ENCODE results near the gene BYSL. TPM values are rescaled to one million over a fixed set of nuclear protein-coding genes. Genes with fewer than 3 reads are reported as not detected.

BYSL gene
- total RNA-seq, 4 donors from 2014 or later = 2.8 to 6.1 (median 4.2) TPM

DNA sequence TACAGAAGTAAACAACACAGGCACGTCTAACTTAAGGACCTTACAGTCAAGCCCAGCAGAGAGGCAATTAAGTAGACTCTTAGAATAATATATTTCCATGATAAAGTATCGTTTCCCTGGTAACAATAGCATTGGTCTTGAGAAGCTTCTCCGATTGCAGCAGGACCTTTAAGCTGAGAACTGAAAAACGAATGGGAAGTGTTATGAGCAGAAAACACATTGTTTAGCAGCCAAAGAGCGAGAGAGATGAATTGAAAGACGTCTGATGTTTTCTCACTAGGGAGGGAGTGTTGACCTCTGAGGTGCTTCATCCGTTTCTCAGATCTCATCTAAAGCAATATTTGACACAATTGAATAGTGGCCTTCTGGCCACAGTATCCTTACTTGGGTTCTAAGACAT, 855 bp downstream of the BYSL start:
- peaks cover under 1 to 1% of the 10 kb centered on the region in 2 donors for H3K36me3 ChIP-seq
- no peaks in the 10 kb centered on the region for H3K27me3 ChIP-seq
- WGBS, 2 donors = 7 to 10% methylated on average over 7 of the region's 7 CpGs
- intact Hi-C loops (cut with DNase I) = loop anchor here (5.0 kb wide), 3 partner anchors 120 to 295 kb away; partner anchors contain the start of genes MRPS10 and TOMM6
- H3K4me3 ChIP-seq (replicated peaks in 1 of 3) = peak overlapping the region in 2 of 3 donors; percentile 70 to 85
- no peak for DNase-seq
- TF ChIP-seq, protein P1, sequence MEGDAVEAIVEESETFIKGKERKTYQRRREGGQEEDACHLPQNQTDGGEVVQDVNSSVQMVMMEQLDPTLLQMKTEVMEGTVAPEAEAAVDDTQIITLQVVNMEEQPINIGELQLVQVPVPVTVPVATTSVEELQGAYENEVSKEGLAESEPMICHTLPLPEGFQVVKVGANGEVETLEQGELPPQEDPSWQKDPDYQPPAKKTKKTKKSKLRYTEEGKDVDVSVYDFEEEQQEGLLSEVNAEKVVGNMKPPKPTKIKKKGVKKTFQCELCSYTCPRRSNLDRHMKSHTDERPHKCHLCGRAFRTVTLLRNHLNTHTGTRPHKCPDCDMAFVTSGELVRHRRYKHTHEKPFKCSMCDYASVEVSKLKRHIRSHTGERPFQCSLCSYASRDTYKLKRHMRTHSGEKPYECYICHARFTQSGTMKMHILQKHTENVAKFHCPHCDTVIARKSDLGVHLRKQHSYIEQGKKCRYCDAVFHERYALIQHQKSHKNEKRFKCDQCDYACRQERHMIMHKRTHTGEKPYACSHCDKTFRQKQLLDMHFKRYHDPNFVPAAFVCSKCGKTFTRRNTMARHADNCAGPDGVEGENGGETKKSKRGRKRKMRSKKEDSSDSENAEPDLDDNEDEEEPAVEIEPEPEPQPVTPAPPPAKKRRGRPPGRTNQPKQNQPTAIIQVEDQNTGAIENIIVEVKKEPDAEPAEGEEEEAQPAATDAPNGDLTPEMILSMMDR (IDR thresholded peaks at IDR 0.05) = no peak
- no peak for TF ChIP-seq POLR2A (IDR thresholded peaks at IDR 0.05)
- H3K27ac ChIP-seq = no peak overlapping the region
- H3K9me3 ChIP-seq = no peaks in the 10 kb centered on the region
- peaks cover 14 to 23% of the 10 kb centered on the region in 2 donors for H3K4me1 ChIP-seq

DNA sequence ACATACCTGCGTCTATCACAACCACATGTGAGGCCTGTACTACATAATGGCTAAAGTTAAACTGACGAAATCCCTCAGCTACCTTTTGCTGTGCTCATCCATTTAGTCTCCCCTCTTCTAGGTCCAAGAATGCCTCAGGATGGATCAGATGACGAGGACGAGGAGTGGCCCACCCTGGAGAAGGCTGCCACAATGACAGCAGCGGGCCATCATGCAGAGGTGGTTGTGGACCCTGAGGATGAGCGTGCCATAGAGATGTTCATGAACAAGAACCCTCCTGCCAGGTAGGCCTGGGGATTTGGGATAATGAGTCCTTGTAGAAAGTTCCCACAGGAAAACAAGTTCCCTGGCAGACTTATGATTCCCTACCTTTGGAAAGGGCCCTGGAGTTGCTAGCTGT, 6.0 kb downstream of the BYSL start:
- no peak overlapping the region for H3K4me3 ChIP-seq (replicated peaks in 1 of 3)
- no peak for DNase-seq
- H3K27ac ChIP-seq = no peak overlapping the region
- H3K4me1 ChIP-seq = peaks cover 4 to 7% of the 10 kb centered on the region in 2 donors
- peaks cover 30 to 46% of the 10 kb centered on the region in 2 donors for H3K36me3 ChIP-seq
- no peaks in the 10 kb centered on the region for H3K27me3 ChIP-seq
- TF ChIP-seq, protein P1 (IDR thresholded peaks at IDR 0.05) = no peak
- no peak for TF ChIP-seq POLR2A (IDR thresholded peaks at IDR 0.05)
- intact Hi-C loops (cut with DNase I) = no loop called here
- 94 to 98% methylated on average over 6 of the region's 6 CpGs for WGBS, 2 donors
- H3K9me3 ChIP-seq = no peaks in the 10 kb centered on the region

DNA sequence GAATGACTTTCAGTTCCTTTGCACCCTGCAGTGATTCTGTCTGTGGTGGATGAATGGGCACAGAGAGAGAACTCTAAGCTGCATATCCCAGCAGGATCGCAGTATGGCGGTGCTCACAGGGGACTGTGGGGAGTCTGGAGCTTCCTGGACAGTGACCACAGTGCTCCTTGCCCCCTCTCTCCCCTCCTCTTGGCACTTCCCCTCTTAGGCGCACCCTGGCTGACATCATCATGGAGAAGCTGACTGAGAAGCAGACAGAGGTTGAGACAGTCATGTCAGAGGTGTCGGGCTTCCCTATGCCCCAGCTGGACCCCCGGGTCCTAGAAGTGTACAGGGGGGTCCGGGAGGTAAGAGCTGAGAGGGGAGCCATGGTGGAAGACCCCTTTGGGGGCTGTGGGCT, 8.6 kb downstream of the BYSL start:
- no peak overlapping the region for H3K27ac ChIP-seq
- no peaks in the 10 kb centered on the region for H3K9me3 ChIP-seq
- WGBS, 2 donors = 90 to 91% methylated on average over 6 of the region's 6 CpGs
- H3K27me3 ChIP-seq = no peaks in the 10 kb centered on the region
- H3K4me1 ChIP-seq = no peaks in the 10 kb centered on the region
- H3K36me3 ChIP-seq = peaks cover 48 to 64% of the 10 kb centered on the region in 2 donors
- H3K4me3 ChIP-seq (replicated peaks in 1 of 3) = no peak overlapping the region
- TF ChIP-seq POLR2A (IDR thresholded peaks at IDR 0.05) = no peak
- TF ChIP-seq, protein P1 (IDR thresholded peaks at IDR 0.05) = no peak
- intact Hi-C loops (cut with DNase I) = no loop called here
- no peak for DNase-seq

DNA sequence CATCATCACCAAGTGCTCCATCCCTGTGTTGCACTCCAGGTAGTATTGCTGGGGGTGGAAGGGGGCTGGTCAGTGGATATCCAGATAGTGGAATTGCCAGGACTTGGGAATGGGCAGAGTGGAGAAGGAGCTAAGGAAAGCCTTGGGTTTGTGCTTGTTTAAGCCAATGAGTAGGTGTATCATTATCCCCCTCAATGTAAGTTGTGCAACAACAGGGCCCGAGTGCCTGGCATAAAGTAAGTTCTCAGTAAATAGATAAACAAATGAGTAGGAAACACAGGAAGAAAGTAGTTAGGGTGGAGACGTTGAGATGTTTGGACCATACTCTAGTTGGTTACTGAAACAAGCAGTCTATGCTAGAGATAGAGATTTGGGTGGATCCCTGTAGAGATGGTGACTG, 10.5 kb downstream of the BYSL start:
- Histone ChIP-seq H3K9me3 (no peaks in the 10 kb centered on the region), H3K4me1 (no peaks in the 10 kb centered on the region), H3K27ac (no peak overlapping the region), H3K27me3 (no peaks in the 10 kb centered on the region), H3K36me3 (peaks cover 58 to 73% of the 10 kb centered on the region in 2 donors), H3K4me3 (replicated peaks in 1 of 3) (no peak overlapping the region)
- no peak for TF ChIP-seq POLR2A (IDR thresholded peaks at IDR 0.05)
- TF ChIP-seq, protein P1 (IDR thresholded peaks at IDR 0.05) = no peak
- 72 to 75% methylated on average over 2 of the region's 2 CpGs for WGBS, 2 donors
- DNase-seq = no peak
- intact Hi-C loops (cut with DNase I) = no loop called here

DNA sequence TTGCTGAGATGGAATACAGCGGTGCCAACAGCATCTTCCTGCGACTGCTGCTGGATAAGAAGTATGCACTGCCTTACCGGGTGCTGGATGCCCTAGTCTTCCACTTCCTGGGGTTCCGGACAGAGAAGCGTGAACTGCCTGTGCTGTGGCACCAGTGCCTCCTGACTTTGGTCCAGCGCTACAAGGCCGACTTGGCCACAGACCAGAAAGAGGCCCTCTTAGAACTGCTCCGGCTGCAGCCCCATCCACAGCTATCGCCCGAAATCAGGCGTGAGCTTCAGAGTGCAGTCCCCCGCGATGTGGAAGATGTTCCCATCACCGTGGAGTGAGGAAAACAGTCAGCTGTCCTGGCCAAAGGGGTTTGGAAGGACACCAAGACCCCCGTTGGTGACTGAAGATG, 11.1 kb downstream of the BYSL start:
- TF ChIP-seq, protein P1 (IDR thresholded peaks at IDR 0.05) = no peak
- TF ChIP-seq POLR2A (IDR thresholded peaks at IDR 0.05) = peak in 1 of 2 donors; percentile 3
- peaks cover 54 to 74% of the 10 kb centered on the region in 2 donors for H3K36me3 ChIP-seq
- no peaks in the 10 kb centered on the region for H3K27me3 ChIP-seq
- 92 to 93% methylated on average over 10 to 15 of the region's 15 CpGs for WGBS, 2 donors
- no peaks in the 10 kb centered on the region for H3K9me3 ChIP-seq
- DNase-seq = no peak
- H3K4me1 ChIP-seq = no peaks in the 10 kb centered on the region
- intact Hi-C loops (cut with DNase I) = no loop called here
- no peak overlapping the region for H3K4me3 ChIP-seq (replicated peaks in 1 of 3)
- H3K27ac ChIP-seq = no peak overlapping the region

All from thyroid gland (tissue), 4 donors.